ENCODE measurements around the gene SCN10A. TPM values are rescaled to one million over a fixed set of nuclear protein-coding genes. Genes with fewer than 3 reads are reported as not detected.

Gene SCN10A
- 0.14 TPM for total RNA-seq
- long read RNA-seq = 0 reads

DNA sequence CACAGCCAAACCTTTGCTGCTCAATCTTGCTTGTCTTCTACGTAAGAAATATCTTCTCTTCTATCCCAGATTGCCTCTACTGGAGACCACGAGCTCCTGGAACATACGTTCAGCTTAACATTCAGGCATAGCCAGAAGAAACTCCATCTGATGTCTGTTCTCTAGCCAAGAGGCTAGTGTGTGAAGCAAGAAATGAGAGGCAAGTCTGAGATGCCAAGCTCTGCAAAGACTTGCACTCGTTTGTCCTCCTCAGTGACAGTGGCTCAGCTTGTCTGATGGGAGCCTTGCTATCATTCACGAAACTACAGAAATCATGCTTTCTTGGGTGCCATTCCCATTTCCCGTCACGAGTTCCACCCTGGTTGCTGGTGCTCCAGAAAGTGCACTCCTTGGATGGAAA, at the start of gene SCN10A:
TSS of gene SCN10A (minus strand) at position 192 of the 400 bp plus-strand sequence. CDS start 22,207 bp downstream, outside the sequence.
- intact Hi-C loops (cut with DNase I) = no loop called here
- no peak for DNase-seq (ENCODE audit: missing footprints)
- ATAC-seq = no peak

- DNase-seq (ENCODE audit: missing footprints) (no peak), ATAC-seq (no peak)
- intact Hi-C loops (cut with DNase I) = no loop called here
These were observed 37.0 kb upstream of the SCN10A start for GRCh38 chr3:38853011-38853410.

DNA sequence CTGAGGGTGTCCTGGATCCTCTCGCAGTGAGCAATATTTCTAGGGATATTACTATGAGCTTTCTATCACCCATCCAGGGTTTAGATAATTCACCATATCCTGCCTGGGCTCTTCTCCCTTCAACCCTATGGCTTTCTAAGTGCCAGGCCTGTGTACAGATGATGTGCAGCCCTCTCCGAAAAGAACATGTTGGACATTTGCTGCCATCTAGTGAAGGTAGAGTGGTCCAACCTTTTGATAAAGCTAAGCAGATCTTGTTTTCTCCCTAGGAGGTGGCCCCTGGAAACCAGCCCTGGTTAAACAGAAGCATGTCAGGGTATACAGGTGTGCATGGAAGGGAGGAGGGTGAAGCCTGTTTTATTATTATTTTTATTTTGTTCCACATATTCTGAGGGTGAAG, 27.9 kb upstream of the SCN10A start:
- no peak for DNase-seq (ENCODE audit: missing footprints)
- peak; percentile 80 for ATAC-seq
- intact Hi-C loops (cut with DNase I) = loop anchor here (1.0 to 5.0 kb wide), 3 partner anchors 107 to 322 kb away; no protein-coding TSS in a partner anchor

- intact Hi-C loops (cut with DNase I) = loop anchor here (5.0 kb wide), 2 partner anchors 105 to 320 kb away; no protein-coding TSS in a partner anchor
- DNase-seq (ENCODE audit: missing footprints) = no peak
- ATAC-seq = no peak
These were observed 26.4 kb upstream of the SCN10A start for GRCh38 chr3:38842266-38842965.

- no peak for DNase-seq (ENCODE audit: missing footprints)
- intact Hi-C loops (cut with DNase I) = loop anchor here (5.0 kb wide), 2 partner anchors 104 to 319 kb away; no protein-coding TSS in a partner anchor
- no peak for ATAC-seq
These were observed 25.0 kb upstream of the SCN10A start for GRCh38 chr3:38840987-38841386.

DNA sequence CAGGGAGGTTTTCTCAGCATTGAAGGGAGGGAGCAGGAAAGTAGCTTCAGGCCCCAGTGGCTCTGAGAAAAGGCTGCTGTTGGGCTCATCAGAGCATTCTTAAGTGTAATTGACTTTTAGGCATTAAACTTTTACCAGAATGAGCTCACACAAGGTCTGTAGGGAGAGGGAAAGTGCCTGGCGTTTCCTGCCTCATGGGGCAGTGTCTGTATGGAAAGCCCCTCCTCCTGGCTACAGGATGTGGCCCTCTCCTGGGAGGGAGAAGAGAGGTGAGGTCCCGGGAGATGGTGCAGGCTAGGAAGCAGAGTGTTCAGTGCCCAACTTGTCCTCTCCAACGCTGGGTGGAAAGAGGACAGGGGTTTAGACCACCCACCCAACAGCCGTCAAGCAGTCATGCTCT, 21.3 kb upstream of the SCN10A start:
- no peak for ATAC-seq
- intact Hi-C loops (cut with DNase I) = no loop called here

GRCh38 chr3:38836561-38836960, 20.5 kb upstream of the SCN10A start:
- ATAC-seq (no peak), DNase-seq (ENCODE audit: missing footprints) (no peak)
- intact Hi-C loops (cut with DNase I) = no loop called here

More for the DNA sequence above, 21.3 kb upstream of the SCN10A start:
- DNase-seq (ENCODE audit: missing footprints) = no peak

DNA sequence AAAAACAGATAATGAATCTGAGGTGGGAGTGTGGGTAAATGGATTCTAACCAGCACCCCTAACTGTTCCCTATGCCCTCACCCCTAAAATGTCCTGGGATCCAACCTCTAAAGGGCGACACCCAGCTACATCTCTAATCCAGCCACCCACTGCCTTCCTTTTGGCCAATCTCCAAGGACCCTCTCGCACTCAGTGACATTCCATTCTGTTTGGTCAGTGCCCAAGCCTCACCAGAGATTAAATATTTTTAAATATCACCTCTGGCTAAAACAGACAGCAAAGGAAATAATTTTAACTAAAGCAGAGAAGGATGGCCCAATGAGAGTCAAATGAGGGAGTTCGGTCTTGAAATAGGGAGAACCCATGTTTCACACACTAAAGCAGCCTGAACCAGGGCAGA, 19.9 kb upstream of the SCN10A start:
- intact Hi-C loops (cut with DNase I) = no loop called here
- DNase-seq (ENCODE audit: missing footprints) = no peak
- no peak for ATAC-seq

DNA sequence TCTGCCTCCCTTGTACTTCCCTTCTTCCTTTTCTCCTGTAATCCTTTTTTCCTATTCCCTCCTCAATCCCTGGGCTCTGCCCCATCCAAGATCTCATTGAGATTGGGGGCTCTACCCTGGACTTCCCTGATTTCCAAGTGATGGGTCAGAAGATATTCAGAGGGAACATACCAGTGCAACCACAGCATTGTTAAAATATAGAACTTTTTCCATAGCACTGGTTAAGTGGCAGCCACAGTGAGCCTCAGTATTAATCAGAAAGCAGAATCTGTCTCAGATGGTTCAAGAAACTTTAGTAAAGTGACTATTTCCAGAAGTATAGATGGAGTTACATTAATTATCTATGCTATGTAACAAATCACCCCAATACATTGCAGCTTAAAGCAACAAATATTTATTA, 18.7 kb upstream of the SCN10A start:
- ATAC-seq = no peak
- DNase-seq (ENCODE audit: missing footprints) = no peak
- intact Hi-C loops (cut with DNase I) = no loop called here

- intact Hi-C loops (cut with DNase I) = no loop called here
- DNase-seq (ENCODE audit: missing footprints) = peak; percentile 75
- peak; percentile 67 for ATAC-seq
These were observed 18.1 kb upstream of the SCN10A start for GRCh38 chr3:38834110-38834509.

GRCh38 chr3:38829404-38829803, 13.4 kb upstream of the SCN10A start:
- intact Hi-C loops (cut with DNase I) = no loop called here
- ATAC-seq (peak; percentile 84), DNase-seq (ENCODE audit: missing footprints) (no peak)

DNA sequence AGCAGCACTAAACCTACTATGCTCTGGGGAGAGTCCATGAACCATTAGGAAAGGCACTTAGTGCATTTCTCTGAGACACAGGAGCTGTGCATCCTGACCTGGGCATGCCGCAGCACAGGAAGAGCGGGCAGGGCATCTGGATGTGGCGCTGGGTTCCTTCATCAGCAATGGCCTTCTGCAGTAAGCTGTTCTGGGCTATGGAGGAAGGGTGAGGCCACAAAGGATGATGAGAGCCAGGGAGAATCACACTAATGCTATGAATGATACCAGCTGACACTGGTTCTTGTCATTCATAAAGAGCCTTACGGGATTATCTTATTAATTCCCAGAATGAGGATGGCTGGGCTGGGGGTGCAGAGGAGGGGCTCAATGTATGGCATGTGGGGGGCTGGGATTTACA, 12.7 kb upstream of the SCN10A start:
- ATAC-seq = no peak
- no peak for DNase-seq (ENCODE audit: missing footprints)
- intact Hi-C loops (cut with DNase I) = no loop called here

DNA sequence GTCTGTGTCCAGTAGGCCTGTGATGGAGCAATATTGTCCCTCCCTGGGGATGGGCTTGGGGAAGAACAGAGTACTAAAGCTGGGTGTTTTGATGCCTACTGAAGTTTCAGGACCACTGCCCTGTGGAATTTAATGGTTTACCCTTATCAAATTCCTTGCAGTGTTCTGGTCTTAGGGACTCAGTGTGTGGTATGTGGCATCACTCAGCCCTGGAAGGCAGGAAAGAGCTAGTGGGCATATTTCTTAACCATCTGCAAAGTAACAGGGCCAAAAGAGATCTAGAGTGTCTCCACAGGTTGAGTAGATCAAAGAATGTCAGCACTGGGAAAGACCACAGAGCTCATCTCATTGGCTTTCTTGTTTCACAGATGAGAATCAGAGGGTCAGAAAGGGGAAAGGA, 11.8 kb upstream of the SCN10A start:
- intact Hi-C loops (cut with DNase I) = no loop called here
- DNase-seq (ENCODE audit: missing footprints) (no peak), ATAC-seq (no peak)

- intact Hi-C loops (cut with DNase I) = no loop called here
- DNase-seq (ENCODE audit: missing footprints) (no peak), ATAC-seq (no peak)
These were observed 10.0 kb upstream of the SCN10A start for GRCh38 chr3:38826001-38826400.

GRCh38 chr3:38824349-38824748, 8.3 kb upstream of the SCN10A start:
- intact Hi-C loops (cut with DNase I) = no loop called here

GRCh38 chr3:38823722-38824121, 7.7 kb upstream of the SCN10A start:
- ATAC-seq (peak; percentile 10), DNase-seq (ENCODE audit: missing footprints) (no peak)
- intact Hi-C loops (cut with DNase I) = no loop called here

More at GRCh38 chr3:38824349-38824748, 8.3 kb upstream of the SCN10A start:
- no peak for DNase-seq (ENCODE audit: missing footprints)
- no peak for ATAC-seq

- intact Hi-C loops (cut with DNase I) = no loop called here
- DNase-seq (ENCODE audit: missing footprints) (no peak), ATAC-seq (no peak)
These were observed 7.2 kb upstream of the SCN10A start for GRCh38 chr3:38823186-38823585.

GRCh38 chr3:38811822-38812221, 4.2 kb downstream of the SCN10A start:
- DNase-seq (ENCODE audit: missing footprints) = no peak
- intact Hi-C loops (cut with DNase I) = no loop called here
- ATAC-seq = no peak

DNA sequence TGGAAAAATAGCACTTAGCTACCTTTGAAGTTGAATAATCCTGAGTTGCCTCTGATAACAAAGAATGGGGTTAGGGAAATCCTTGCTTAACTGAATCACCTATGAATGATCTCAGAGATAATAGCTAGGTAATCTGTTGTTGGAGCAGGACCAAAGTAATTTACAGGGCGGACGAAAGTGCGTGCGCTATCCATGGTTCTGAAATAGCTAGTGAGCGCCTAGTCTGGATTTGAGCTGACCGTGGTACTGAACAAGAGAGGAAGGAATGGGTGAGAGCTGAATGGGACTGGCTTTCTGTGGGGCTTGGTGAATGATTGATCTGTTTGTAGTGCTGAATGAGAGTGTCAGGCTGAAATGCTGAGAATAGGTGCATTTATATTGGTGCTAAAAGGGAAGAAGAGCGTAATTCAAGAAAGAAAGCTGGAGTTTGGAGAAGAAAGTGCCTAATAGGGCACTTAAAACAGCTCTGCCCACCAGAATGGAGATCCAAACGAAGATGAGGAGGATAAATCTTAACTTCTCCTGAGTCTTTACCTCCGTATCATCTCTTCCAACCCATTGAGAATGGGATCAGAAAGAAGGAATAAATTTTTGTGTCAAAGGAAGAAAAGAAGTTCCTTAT, 10.1 kb downstream of the SCN10A start:
- DNase-seq (ENCODE audit: missing footprints) = no peak
- intact Hi-C loops (cut with DNase I) = no loop called here
- ATAC-seq = no peak

DNA sequence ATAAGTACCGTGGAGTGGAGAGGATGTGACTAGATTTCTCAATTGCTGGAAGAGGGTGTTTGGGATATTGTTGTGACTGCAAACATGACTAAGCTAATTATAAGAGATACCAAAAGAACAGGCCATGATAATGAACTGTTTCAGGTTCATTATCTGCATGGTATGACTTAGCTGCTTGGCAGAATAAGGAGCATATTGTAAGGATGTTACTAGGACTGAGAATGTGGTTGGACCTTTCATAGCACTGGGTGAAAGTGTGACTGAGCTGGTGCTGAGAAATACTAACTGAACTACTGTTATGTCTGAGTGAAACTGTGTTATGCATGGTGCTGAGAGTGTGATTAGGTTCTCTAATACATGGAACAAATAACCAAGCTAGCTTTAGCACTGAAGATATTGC, 11.0 kb downstream of the SCN10A start:
- intact Hi-C loops (cut with DNase I) = no loop called here

More for the DNA sequence above, 11.0 kb downstream of the SCN10A start:
- no peak for DNase-seq (ENCODE audit: missing footprints)
- no peak for ATAC-seq

Data from Right ventricle myocardium inferior (tissue), 1 donor.